SIG-M5 treated with dmso at 0.1 percent for 504 hours (cell line): ENCODE results near the gene PPP4C.
"Not testable (repeated sequence)": the region's sequence is repeated elsewhere in the genome, so short reads cannot be mapped to it uniquely, and the experiment has no call there.

ENCODE experiments used
- DNase-seq: peaks from one replicate; lab custom pipeline; 2025; ENCODE audit not compliant: unreplicated experiment; lab: John Stamatoyannopoulos, UW

Gene PPP4C

GRCh38 chr16:30122604-30123160, 46.9 kb downstream of the PPP4C start:
- DNase-seq = no peak

- no peak for DNase-seq
Observed at GRCh38 chr16:30124985-30125379, 49.2 kb downstream of the PPP4C start.

GRCh38 chr16:30125690-30126089, 49.9 kb downstream of the PPP4C start:
- DNase-seq = not testable (repeated sequence)

GRCh38 chr16:30127993-30128392, 52.2 kb downstream of the PPP4C start:
- no peak for DNase-seq

GRCh38 chr16:30131869-30132475, 56.2 kb downstream of the PPP4C start:
- no peak for DNase-seq

GRCh38 chr16:30132591-30132990, 56.8 kb downstream of the PPP4C start:
- no peak for DNase-seq
